Measurements from ENCODE around the gene SPATA16.

- TF ChIP-seq TAF1 (IDR thresholded peaks at IDR 0.05; ENCODE audit: low read depth) (no peak), POLR2AphosphoS5 (IDR thresholded peaks at IDR 0.05) (no peak), CTCF (IDR thresholded peaks at IDR 0.05; ENCODE audit: poor library complexity, severe bottlenecking) (no peak), EP300 (conservative IDR thresholded peaks at IDR 0.05; ENCODE audit: poor library complexity, severe bottlenecking) (no peak), SMC3 (conservative IDR thresholded peaks at IDR 0.05; ENCODE audit: poor library complexity) (no peak), EZH2 (IDR thresholded peaks at IDR 0.05; ENCODE audit: borderline replicate concordance, insufficient read depth, low read length, poor library complexity, severe bottlenecking) (no peak), RAD21 (conservative IDR thresholded peaks at IDR 0.05) (no peak), REST (IDR thresholded peaks at IDR 0.05; ENCODE audit: borderline replicate concordance) (no peak), MXI1 (conservative IDR thresholded peaks at IDR 0.05; ENCODE audit: poor library complexity, severe bottlenecking) (no peak)
Measured at GRCh38 chr3:172914854-172915253, 226.2 kb downstream of the SPATA16 start.

Measured in neural cell (in vitro differentiated cells).